Cortex of kidney (tissue), 1 donor: Measurements from ENCODE around the gene FDX1.

Experiments used
- DNase-seq: peaks from one replicate; lab custom pipeline; 2025; lab: John Stamatoyannopoulos, UW

The FDX1 gene

DNA sequence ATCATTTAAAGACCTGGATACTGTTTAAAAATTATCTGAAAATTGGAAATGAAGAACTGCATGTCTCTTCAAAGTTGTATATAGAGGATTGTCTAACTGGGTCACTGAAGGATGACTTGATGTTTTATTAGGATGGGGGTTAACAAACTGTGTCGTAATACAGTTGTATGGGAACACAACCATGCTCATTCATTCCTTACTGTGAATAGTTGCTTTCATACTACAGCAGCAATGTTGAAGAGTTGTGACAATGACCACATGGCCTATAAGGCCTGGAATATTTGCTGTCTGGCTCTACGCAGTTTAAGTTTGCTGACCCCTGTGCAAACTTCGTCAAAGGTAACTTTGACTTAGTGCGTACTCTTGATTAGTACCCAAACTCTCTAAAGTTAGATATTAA, 38.4 kb downstream of the FDX1 start:
- DNase-seq = no peak

DNA sequence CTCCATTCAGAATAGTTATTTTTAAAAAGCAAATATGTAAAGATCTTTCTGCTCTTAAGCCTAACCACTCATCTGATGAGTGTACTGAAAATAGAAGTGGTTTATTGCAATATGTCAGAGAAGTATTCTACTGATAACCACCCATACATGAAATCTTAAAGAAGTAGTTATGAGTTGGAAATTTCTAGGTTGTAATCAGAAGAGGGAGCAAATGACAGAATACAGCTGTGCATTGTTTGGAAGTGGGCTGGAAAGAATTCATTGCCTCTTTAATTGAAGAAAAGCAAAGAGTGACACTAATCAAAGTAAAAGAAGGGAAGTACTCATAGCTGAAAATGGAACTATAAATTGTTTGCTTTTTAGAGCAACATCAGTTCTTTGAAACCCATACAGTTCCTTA, 39.4 kb downstream of the FDX1 start:
- no peak for DNase-seq

DNA sequence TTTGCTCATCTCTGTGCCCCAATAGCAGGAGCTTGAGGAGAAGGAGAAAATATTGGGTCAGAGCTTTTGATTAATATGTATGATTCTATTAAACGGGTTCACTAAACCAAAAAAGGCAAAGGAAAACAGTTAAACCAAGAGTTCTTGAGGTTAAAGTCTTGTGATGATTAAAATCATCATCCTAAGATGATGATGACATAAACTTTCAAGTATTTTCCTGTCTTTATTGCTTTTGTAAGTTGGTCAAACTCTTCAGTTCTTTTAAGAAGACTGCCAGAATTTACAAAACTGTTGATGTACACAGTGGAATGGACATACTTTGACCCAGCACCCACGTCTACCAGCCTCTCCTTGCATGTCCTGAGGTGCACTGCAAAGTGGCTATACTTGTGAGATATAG, 41.0 kb downstream of the FDX1 start:
- DNase-seq = no peak

DNA sequence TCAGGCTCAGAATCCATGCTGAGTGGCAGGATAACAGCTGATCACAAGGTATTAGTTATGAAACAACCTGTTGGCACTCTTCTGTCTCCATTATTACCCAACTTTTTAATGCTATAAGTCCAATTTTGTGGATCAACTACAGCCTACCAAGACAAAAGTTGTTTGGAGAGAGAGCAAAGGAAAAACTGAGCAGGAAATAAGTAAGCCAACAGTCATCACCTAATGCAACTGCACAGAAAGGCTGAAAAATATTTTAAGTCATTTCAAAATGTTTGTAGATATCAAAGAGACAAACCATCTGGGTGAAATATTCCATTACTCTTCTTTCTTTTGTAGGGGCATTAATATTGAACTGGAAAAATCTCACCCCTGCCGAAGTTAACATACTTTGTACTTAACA, 41.6 kb downstream of the FDX1 start:
- DNase-seq = no peak

DNA sequence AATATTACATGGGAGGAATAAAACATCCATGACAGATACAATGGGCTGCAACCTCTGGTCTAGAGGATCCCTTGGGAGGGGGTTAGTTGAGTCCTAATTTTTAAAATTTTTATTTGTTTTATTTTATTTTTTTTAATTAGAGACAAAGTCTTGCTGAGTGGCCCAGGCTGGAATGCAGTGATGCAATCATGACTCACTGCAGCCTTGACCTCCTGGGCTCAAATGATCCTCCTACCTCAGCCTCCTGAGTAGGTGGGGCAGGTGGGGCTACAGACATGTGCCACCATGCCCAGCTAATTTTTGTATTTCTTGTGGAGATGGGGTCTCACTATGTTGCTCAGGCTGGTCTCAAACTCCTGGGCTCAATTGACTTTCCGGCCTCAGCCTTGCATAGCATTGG, 43.1 kb downstream of the FDX1 start:
- DNase-seq = no peak

DNA sequence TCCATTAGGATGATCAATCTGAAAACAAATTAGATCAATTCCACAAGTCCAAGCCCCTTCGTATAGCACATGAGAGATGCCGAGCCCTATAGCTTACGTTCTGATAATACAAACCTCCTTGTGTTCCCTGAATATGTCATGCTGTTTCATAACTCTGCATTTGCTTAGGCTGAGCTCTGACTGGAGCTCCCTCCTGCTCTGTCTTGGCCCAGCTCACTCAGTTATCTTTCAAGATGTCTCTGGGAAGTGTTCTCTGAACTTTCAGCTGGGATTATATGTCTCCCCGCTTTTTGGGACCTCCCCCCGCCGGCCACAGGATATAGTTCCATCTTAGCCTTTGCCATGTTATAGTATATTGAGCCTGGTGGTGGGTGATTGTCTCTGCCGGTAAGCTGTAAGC, 44.0 kb downstream of the FDX1 start:
- no peak for DNase-seq

DNA sequence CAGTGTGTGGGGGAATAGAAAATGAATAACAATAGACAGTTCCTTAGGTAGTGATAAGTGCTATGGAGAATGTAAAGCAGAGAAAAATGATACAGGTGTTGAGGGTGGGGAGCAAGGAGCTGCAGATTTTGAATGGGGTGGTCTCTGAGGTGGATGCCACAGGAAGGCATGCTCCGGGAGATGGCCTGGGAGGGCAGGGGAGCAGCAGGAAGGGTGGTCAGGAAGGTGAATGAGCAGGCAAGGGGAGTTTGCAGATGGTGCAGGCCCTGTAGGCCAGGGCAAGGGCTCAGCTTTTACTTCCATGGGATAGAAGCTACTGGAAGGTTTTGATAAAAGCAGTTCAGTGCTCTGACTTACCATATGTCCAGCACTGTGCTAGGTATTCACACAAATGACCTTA, 44.8 kb downstream of the FDX1 start:
- DNase-seq = no peak

DNA sequence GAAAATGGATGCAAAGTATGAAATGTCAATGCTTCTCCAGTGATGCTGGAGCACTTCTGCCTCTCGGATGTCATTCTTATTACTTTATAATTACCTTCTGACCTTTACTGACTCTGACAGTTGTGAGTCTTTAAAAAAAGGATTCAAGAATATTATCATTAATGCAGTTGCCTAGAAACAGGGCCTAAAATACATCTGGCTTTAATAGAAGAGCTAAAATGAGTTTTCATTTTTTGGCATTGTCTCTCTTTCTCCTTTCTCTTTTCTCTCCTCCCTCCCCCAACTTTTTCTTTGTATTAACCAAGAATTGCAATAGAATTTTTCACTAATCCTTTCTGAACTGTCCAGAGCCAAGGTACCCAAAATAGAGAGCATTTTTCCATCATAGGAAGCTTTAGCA, 45.9 kb downstream of the FDX1 start:
- no peak for DNase-seq

DNA sequence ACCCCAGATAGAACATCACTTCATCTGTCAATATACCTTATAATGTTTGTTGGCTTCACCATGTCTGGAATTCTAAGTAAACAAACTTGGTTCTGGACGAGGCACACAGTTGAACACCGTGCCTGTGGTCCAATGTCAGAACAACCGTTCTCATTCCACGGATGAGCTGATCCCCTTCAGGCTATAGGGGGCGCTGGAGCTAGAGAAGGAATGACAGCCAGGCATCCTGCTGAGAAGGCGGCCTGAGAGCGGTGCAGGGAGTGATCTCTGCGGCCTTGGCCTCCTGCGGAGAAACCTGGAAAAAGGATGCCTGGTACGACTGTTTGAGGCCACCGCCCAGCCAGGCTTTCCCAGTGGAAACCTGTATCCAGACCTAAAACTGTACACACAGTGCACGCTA, 48.7 kb downstream of the FDX1 start:
- no peak for DNase-seq

DNA sequence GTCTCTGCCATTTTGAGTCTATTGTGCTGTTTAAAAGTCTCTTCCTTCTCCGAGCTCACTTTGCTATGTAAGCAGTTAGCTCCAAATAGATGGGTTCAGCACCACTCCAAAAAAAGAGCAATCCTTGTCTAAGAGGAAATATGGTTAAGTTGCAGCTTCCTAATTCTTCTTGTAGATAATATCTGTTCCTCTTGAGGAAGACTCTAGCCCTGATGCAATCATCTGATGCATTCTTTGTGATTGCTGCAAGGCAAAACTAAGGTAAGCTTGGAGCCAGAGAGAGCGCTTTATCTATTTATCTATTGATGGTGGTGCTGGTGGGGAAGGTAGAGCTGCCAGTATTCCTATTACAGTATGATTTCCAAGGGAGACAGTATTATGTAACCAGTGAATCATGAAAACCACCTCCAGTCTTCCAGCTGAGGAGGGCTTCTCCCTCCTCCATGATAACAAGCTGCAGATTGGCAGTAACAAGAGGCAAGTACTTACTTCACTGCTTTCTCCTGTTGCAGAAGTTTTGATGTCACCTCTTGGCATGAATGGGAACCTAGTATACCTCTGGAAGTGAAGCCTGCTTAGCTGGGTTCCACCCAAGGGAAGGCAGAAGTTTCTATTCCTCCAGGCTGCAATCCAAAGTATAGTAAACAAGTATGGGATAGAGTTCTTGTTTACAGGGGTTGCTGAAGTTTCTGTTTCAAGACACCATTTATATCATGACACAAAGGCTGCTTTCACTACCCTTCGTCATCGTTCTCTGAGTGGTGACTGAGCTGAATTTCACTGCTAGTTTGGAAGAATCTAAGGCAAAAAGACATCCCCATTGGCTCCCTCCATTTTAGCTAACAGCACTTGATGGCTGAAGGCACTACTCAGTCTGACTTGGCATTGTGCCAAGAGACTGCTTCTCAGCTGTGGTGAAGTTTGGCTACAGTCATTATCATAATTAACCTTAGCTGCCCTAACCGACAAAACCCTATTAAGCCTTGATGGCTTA, 49.7 kb downstream of the FDX1 start:
- no peak for DNase-seq

DNA sequence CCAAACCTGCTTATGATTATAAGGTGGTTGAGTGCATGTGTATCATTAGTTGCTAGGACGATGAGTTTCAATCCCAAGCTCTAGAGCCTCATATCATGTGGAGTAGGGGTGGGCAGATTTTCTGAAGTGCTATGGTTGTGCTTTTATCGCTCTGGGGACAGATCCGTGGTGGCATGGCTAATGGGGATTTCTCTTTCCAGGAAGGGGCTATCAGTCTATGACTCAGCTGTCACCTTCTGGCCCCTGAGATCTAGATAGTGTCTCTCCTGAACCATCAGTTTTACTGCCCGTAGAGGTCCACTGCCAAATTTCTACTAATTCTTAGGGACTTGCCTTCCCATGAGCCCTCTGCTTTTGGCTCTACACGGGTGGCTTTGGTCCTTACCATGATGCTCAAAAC, 51.8 kb downstream of the FDX1 start:
- DNase-seq = no peak

DNA sequence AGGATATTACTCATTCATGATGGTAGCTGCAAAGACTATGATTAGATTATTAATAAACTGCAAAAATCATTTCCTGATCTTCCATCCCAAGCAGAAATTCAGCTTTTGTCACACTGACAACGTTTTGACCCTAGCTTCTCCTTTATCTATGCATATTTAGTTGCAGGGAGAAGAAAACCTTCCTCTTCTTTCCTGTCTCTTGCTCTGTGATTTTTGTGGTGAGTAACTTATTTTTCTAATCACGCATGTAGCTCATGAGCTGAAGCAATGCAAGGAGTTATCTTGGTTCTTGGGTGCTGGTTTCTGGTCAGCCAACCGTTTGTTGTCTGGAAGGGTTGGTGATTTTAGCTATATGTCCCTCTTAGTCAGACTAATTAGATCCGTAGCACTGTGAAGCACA, 56.4 kb downstream of the FDX1 start:
- no peak for DNase-seq

DNA sequence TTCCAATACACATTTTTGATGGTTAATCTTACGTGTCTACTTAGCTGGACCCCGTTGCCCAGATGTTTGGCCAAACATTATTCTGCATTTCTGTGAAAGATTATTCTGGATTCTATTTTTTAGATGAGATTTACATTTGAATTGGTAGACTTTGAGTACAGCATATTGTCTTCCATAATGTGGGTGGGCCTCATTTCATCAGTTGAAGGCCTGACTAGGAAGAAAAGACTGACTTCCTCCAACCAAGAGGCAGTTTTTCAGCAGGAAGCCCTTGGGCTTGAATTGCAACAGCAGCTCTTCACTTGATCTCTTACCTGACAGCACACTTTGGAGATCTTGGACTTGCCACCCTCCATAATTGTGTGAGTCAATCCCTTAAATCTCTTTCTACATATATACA, 58.7 kb downstream of the FDX1 start:
- no peak for DNase-seq

DNA sequence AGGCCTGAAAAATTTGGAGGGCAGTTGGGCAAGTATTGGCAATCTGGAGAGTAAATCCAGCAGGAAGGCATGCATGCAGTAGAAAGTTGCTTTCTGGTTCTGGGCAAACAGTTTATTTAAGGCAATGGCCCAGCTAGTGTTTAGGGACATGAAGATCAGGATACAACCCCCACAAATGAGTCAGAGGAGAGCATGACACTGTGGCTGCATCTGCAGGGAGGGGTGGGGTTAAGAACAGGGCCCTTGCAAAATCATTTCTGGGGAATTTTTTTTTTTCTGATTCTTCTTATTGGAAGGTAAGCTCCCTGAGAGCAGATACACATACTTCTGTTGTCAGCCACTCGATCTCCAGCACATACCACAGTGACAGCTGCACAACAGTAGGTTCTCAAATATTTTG, 61.1 kb downstream of the FDX1 start:
- DNase-seq = no peak

DNA sequence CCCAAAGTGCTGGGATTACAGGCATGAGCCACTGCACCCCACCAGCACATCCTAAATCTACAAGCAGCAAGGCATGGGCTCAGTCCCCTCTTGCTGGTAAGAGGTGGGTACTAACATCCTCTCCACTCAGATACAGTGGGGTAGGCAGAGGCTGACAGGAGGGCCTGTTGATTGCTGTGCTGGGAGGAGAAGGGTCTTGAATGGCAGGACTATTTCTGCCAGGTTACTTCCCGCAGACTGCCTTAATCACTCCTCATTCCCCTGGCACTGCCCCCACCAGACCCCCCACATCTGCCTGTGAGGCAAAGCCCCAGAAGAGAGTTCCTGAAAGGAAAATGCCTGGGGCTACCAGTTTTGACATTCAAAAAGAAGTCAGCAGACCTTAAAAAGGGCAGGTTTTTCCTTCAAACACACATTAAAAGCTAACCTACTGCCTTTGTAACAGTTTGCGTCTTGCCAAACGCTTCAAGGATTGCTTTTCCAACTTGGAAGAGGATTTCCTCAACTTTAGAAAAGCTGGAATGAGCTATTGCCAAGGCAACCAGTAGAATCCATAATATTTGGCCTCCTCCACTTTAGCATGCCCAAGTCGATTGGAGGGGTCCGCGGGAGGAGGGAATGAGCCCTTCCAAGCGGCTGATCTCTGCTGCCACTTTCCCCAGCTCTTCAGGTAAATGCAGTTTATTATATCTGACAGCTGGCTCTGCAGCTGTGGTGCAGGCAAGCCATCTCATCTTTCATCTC, 62.0 kb downstream of the FDX1 start:
- no peak for DNase-seq

DNA sequence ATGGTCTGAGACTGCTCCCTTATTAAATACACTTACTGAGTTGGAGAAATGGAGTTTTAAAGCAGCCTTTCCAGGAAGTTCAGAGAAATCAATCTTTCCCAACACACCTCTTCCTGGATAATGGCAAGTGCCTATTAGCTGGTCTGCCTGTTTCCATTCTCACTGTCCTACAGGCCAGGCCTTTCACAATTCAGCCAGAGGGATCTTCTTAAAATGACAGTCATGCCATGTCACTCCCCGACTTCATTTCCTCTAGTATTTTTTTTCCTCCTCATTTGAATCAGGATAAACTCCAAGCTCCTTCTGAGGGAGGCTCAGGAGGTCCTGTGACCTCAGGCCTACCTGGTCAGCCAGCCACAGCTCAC, 62.6 kb downstream of the FDX1 start:
- DNase-seq = no peak

DNA sequence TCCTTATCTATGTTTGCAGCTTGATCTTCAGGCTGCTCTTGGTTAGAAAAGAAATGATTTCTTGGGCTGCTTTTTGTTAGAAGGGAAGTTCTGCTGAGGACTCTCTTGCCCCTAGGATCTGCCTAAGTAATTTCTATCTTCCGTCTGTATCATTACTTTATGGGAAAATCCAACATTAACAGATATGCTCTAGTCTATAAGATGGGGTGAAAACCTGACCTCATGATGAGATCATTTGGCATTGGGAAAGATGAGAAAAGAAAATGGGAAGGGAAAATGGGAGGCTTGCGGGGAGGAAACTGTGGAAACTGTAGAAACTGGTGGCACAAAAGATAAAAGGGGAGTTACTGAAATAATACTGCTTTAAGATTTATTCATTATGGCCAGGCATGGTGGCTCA, 63.6 kb downstream of the FDX1 start:
- DNase-seq = no peak

DNA sequence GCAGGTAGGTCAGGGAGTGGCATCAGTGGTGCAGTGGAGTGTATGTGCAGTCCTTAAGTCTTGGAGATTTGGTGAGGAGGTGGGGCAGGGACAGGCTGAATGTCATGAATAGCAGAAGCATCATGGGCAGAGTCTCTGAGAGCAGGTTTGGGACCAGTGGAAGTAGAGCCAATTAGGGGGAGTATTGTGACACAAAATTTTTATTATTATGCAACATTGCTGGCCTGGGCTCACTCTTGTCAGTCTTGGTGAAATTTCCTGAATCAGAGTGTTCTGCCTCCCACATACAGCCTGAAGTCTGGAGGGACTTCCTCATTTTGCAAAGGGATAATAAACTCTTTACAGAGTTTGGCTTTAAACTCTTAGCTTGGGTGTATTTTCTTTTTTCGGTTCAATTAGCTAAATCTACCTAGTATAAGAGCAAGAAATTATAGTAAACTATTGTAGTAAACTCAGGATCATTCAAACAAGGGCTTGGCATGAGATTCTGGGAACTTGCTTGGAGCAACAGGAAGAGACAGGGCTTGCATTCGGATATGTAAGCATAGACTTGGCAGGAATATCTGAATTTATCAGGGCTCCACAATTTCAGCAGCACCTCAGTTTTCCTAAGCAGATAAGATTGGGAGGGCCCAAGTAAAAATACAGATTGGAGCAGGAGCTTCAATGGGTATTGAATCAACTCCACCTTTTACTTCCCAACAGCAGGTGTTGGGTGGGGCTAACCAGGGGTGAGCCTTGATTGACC, 67.7 kb downstream of the FDX1 start:
- no peak for DNase-seq

DNA sequence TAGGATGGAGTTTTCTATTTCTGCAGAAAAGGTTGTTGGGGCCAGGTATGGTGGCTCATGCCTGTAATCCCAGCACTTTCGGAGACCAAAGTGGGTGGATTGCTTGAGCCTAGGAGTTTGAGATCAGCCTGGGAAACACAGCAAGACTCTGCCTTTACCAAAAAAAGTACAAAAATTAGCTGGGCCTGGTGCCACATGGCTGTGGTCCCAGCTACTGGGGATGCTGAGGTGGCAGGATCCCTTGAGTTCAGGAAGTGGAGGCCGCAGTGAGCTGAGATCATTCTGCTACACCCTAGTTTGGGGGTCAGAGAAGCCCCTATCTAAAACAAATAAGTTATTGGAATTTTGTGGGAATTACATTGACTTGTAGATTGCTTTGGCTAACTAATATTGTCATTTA, 71.7 kb downstream of the FDX1 start:
- no peak for DNase-seq

DNA sequence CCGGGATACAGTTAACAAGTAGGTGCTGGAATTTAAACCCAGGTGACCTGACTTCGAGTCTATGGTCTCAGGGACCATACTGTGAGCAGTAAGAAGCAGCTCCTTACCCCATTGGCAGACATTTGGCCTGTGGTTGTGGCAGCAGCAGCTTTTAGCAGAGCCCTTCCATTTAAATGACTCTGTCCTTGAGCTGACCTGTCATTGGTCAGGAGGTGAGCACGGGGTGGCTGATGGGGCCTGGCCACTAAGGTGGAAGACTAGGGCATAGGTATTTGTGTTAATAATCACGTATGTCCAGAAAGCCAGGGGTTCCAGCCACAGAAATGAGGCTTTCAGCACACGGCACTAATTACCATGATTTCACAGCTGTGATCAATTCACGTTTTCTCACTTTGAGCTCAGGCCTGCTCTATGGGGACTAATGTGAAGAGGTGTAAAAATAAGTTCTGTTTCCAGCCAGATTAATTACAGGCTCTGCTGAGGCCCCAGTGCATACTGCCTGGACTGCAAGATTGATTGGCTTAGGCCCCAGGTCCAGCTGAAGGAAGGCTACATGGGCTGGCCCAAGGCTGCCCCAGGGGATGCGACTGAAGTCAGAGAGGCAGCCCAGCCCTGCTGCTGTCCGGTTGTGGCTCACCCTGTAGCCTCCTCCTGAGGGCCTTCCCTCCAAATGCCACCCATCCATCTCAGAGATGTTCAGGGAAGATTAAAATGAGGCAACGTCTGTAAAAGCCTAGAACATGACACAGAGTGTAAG, 76.0 kb downstream of the FDX1 start:
- DNase-seq = no peak

DNA sequence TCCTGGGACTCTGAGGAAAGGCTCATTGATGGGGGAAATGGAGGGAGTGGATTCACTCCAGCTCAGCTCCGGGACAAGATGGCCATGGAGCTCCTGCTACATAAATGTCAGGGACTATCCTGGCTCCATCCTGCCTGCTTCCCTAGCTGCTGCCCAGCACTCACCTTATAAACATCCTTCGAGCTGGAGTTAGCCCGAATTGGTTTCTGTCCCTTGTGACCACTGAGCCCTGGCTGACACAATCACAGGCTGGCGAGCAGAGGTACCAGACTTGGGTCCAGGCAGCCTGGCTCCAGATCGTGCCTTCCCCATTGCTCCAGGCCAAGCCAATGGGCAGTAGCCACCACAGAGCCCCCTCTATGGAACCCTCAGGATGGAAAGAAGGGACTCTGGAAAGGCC, 77.6 kb downstream of the FDX1 start:
- no peak for DNase-seq

DNA sequence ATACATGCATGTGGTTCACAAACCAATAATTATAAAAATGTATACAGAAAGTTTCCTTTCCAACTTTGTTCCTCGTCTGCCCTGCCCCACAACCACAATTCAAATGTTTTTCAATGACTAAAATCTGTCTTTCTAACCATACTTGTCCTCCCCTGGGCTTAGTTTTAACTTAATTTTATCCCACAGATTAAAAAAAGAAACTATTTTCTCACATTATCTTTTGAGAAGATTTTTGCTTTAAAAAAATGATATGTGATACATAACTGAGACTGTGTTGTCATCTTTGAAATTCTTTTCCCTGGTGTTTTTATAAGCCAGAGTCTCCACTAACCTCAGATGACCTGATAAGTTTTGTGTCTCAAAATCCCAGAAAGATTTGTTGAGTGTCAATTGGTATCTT, 79.0 kb downstream of the FDX1 start:
- DNase-seq = no peak
